Adrenal gland (tissue), 5 donors: Measurements from ENCODE around the gene LMO3.

Source experiments
- POLR2A ChIP-seq, 2 donors: fragments of 450-650 bp; IDR thresholded peaks; one replicate each; pipeline ENCODE4 v1.6.1; 2017; ENCODE audit warnings: antibody characterized with exemption in 2 of 2, mild to moderate bottlenecking in 2 of 2, moderate library complexity in 1 of 2
- TF ChIP-seq, protein P1 (sequence below), 6 experiments: fragments of 450-650 bp in 4 of 6; fragments of 200-600 bp in 2 of 6; sonication (generic) in 1 of 6; IDR thresholded peaks; 1 replicate in 5 of 6; 2 replicates in 1 of 6; pipeline versions ENCODE4 v1.5.1 to v1.8.0; 2016 to 2021; ENCODE audit warnings: antibody characterized with exemption in 6 of 6, mild to moderate bottlenecking in 2 of 6, moderate library complexity in 1 of 6
- donor health status: DM: no; HTN: no; CAD: no.

DNA sequence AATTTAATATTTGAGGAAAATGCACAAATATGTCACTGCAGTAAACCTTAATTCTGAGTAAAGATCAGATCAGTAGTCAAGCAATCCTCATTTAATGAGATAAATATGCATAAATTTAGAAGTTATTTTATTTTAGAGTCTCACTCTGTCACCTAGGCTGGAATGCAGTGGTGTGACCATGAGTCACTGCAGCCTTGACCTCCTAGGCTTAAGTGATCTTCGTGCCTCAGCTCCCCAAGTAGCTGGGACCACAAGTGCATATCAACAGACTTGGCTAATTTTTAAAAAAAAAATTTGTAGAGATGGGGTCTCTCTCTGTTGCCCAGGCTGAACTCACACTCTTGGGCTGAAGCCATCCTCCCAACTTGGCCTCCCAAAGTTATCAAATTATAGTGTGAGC is 41.3 kb downstream of the LMO3 start:
- TF ChIP-seq, protein P1, sequence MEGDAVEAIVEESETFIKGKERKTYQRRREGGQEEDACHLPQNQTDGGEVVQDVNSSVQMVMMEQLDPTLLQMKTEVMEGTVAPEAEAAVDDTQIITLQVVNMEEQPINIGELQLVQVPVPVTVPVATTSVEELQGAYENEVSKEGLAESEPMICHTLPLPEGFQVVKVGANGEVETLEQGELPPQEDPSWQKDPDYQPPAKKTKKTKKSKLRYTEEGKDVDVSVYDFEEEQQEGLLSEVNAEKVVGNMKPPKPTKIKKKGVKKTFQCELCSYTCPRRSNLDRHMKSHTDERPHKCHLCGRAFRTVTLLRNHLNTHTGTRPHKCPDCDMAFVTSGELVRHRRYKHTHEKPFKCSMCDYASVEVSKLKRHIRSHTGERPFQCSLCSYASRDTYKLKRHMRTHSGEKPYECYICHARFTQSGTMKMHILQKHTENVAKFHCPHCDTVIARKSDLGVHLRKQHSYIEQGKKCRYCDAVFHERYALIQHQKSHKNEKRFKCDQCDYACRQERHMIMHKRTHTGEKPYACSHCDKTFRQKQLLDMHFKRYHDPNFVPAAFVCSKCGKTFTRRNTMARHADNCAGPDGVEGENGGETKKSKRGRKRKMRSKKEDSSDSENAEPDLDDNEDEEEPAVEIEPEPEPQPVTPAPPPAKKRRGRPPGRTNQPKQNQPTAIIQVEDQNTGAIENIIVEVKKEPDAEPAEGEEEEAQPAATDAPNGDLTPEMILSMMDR (IDR thresholded peaks at IDR 0.05), result no peak
- no peak for TF ChIP-seq POLR2A (IDR thresholded peaks at IDR 0.05)
